Epithelial cell of esophagus (primary cell): ENCODE measurements around the gene SLC24A4.

Experiments
- DNase-seq: peaks from one replicate; pipeline ENCODE4 v3.0.0; 2010; ENCODE audit warnings: low read depth
- H3K4me3 ChIP-seq: 2 replicates; pipeline ENCODE4 v1.5.1; 2011; ENCODE audit warnings: mild to moderate bottlenecking, low read length, control low read depth
- CTCF ChIP-seq: IDR thresholded peaks from 2 replicates; pipeline ENCODE4 v1.5.1; 2011; ENCODE audit warnings: low read depth, mild to moderate bottlenecking, low read length, control low read depth, inconsistent platforms; ENCODE audit not compliant: insufficient read depth; ENCODE audit errors: missing control alignments

The SLC24A4 gene

GRCh38 chr14:92503756-92504491, 181.0 kb downstream of the SLC24A4 start:
- no peak overlapping the region for H3K4me3 ChIP-seq
- DNase-seq, result peak; percentile 94
- no peak for TF ChIP-seq CTCF

- no peak for DNase-seq
- TF ChIP-seq CTCF, result no peak
- no peak overlapping the region for H3K4me3 ChIP-seq
Observed at GRCh38 chr14:92505826-92506225, 182.9 kb downstream of the SLC24A4 start.

GRCh38 chr14:92506231-92506630, 183.3 kb downstream of the SLC24A4 start:
- TF ChIP-seq CTCF, result no peak
- no peak overlapping the region for H3K4me3 ChIP-seq
- no peak for DNase-seq

DNA sequence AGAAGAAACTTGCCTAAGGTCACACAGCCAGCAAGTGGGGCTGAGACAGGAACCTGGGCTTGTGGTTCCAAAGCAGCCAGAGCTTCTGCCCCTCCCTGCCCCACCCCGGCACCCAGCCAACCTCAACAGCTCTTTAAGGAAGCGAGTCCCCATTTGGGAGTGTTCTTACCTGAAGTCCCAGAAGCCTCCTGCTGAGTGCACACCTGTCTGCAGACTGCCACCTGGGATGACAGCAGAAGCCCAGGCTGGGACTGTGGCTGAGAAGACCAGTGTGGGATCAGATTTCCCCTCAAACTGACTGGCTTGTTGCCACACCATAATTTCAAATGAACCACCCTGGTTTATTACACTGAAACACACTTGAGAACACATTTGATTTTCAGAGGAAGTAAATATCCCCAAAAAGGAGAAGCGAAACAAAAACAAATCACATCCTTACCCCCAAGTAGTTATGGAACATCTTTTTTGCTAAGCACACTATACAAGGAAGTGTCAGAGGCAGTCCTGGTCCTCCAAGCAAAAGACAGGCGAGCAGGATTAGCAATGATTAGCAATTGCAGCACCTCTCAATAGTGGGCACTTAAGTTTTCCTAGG, 184.3 kb downstream of the SLC24A4 start:
- H3K4me3 ChIP-seq, result no peak overlapping the region
- DNase-seq, result peak; percentile 34
- TF ChIP-seq CTCF, result no peak

GRCh38 chr14:92510972-92511371, 188.0 kb downstream of the SLC24A4 start:
- TF ChIP-seq CTCF, result no peak
- H3K4me3 ChIP-seq, result no peak overlapping the region
- no peak for DNase-seq

- H3K4me3 ChIP-seq, result no peak overlapping the region
- no peak for TF ChIP-seq CTCF
- peak; percentile 91 for DNase-seq
Observed at GRCh38 chr14:92511453-92512238, 188.7 kb downstream of the SLC24A4 start.
